ENCODE results near the gene LDLRAD2. TPM values are rescaled to one million over a fixed set of nuclear protein-coding genes. Genes with fewer than 3 reads are reported as not detected.

The LDLRAD2 gene
- total RNA-seq, 1 experiment from 2014 or later: 0.97 TPM

Other genes starting within 250 kb of the LDLRAD2 start
- gene RAP1GAP, start 142.9 kb upstream of the LDLRAD2 start, total RNA-seq (2014; rRNA removed; shearing (Covaris generic)): 9.4 and 10.1 TPM in 2 replicates
- 37.1 and 62.3 TPM in 2 replicates for gene USP48, start 29.1 kb upstream of the LDLRAD2 start, total RNA-seq (2014; rRNA removed; shearing (Covaris generic))
- 43.5 and 49.2 TPM in 2 replicates for gene HSPG2, start 125.0 kb downstream of the LDLRAD2 start, total RNA-seq (2014; rRNA removed; shearing (Covaris generic))
- gene CELA3B, start 164.8 kb downstream of the LDLRAD2 start, total RNA-seq (2014; rRNA removed; shearing (Covaris generic)): not detected in 2 replicates
- gene CELA3A, start 189.4 kb downstream of the LDLRAD2 start, total RNA-seq (2014; rRNA removed; shearing (Covaris generic)): not detected in 2 replicates
- 448 and 499 TPM in 2 replicates for gene CDC42, start 240.4 kb downstream of the LDLRAD2 start, total RNA-seq (2014; rRNA removed; shearing (Covaris generic))